GM18873 (cell line): ENCODE measurements around the gene IL25.
"Not testable (repeated sequence)": the region's sequence is repeated elsewhere in the genome, so short reads cannot be mapped to it uniquely, and the experiment has no call there.

Experiments
- ATAC-seq: cut with Tn5 transposase; IDR thresholded peaks from one replicate; pipeline ENCODE4 v1.9.1; 2021; ENCODE audit warnings: mild to moderate bottlenecking, moderate library complexity, moderate number of reproducible peaks; ENCODE audit not compliant: unreplicated experiment, low FRiP score

Gene IL25

GRCh38 chr14:23386266-23386657 is 13.7 kb downstream of the IL25 start:
- not testable (repeated sequence) for ATAC-seq

GRCh38 chr14:23386999-23387398 is 14.4 kb downstream of the IL25 start:
- ATAC-seq, result no peak

GRCh38 chr14:23387916-23388882 is 15.6 kb downstream of the IL25 start:
- ATAC-seq, result no peak

GRCh38 chr14:23388996-23389395 is 16.4 kb downstream of the IL25 start:
- ATAC-seq, result no peak

GRCh38 chr14:23389396-23389795 is 16.8 kb downstream of the IL25 start:
- ATAC-seq, result no peak

GRCh38 chr14:23389871-23390270 is 17.3 kb downstream of the IL25 start:
- ATAC-seq, result not testable (repeated sequence)

- no peak for ATAC-seq
These were observed 20.0 kb downstream of the IL25 start for GRCh38 chr14:23392613-23393012.

- ATAC-seq, result no peak
These were observed 23.5 kb downstream of the IL25 start for GRCh38 chr14:23396126-23396525.

GRCh38 chr14:23396781-23397407 is 24.3 kb downstream of the IL25 start:
- no peak for ATAC-seq

GRCh38 chr14:23398348-23398747 is 25.7 kb downstream of the IL25 start:
- ATAC-seq, result no peak

GRCh38 chr14:23399136-23399535 is 26.5 kb downstream of the IL25 start:
- no peak for ATAC-seq

- no peak for ATAC-seq
These were observed 27.0 kb downstream of the IL25 start for GRCh38 chr14:23399591-23399990.

- not testable (repeated sequence) for ATAC-seq
These were observed 28.0 kb downstream of the IL25 start for GRCh38 chr14:23400496-23401149.

GRCh38 chr14:23401291-23401690 is 28.7 kb downstream of the IL25 start:
- ATAC-seq, result no peak

- no peak for ATAC-seq
These were observed 29.9 kb downstream of the IL25 start for GRCh38 chr14:23402296-23403138.

GRCh38 chr14:23403139-23403438 is 30.5 kb downstream of the IL25 start:
- ATAC-seq, result no peak

GRCh38 chr14:23403908-23404307 is 31.3 kb downstream of the IL25 start:
- ATAC-seq, result no peak

- no peak for ATAC-seq
These were observed 31.8 kb downstream of the IL25 start for GRCh38 chr14:23404331-23404900.

- no peak for ATAC-seq
These were observed 32.5 kb downstream of the IL25 start for GRCh38 chr14:23405096-23405495.

- ATAC-seq, result no peak
These were observed 33.0 kb downstream of the IL25 start for GRCh38 chr14:23405516-23406025.
